Measurements from ENCODE around the gene MIER2.

DNA sequence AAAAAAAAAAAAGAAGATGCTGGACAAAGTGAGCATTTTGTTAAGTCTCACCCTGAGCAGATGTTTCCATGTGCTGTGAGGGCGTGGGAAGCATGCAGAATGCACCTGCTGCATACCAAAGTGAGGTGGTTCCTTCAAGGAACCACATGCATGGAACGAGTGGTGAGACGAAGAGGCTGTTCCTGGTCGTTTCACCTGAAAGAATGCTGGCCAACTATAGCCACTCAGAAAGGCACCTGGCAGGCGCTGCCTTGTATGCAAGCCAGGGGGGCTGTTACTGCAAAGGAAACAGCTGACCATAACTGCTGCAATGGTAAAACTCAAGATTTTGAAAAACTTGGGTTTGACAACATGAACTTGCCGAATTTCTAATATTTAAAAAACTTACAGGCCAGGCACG is 14.7 kb downstream of the MIER2 start:
- TF ChIP-seq EZH2 (IDR thresholded peaks at IDR 0.05; ENCODE audit: insufficient read depth, low read length), result no peak
- no peak for TF ChIP-seq CTCF (IDR thresholded peaks at IDR 0.05; ENCODE audit: insufficient read depth, low read depth, low read length)
